ENCODE results near the gene GIPC2. TPM values are rescaled to one million over a fixed set of nuclear protein-coding genes. Genes with fewer than 3 reads are reported as not detected.
"Not testable (repeated sequence)": the region's sequence is repeated elsewhere in the genome, so short reads cannot be mapped to it uniquely, and the experiment has no call there.

Gene GIPC2
- total and polyA plus RNA-seq, 9 of the 15 experiments (the other 6 are each of a cell fraction or from before 2014, with no cell fraction given) = 0.01 to 0.05 (median 0.04) TPM; not detected in 3

GRCh38 chr1:78084639-78085038 lies 38.9 kb downstream of the GIPC2 start (continued):
- TF ChIP-seq FOXM1 (IDR thresholded peaks at IDR 0.05; ENCODE audit: low read depth) (peak; percentile 69; the same call in 1 of the 2 replicates), MTA2 (IDR thresholded peaks at IDR 0.05; ENCODE audit: low read depth) (peak; percentile 68), SMARCA4 (IDR thresholded peaks at IDR 0.05) (peak; percentile 68; the same call in 1 of the 2 replicates), TAL1 (IDR thresholded peaks at IDR 0.05) (peak; percentile 78)
- not testable (repeated sequence) for TF ChIP-seq FOXM1 (CRISPR knock-in tag; IDR thresholded peaks at IDR 0.05; ENCODE audit: low read depth)

- no peak for DNase-seq (ENCODE audit: extremely low read depth in 1 of 4, low spot score in 3 of 4)
- no peaks in the 10 kb centered on the region for H3K9me1 ChIP-seq (ENCODE audit: control insufficient read depth, insufficient read depth, low read length)
- WGBS (ENCODE audit: insufficient coverage, low coverage, missing lambda C conversion rate) = 0% methylated on average over 1 of the region's 1 CpG
- in situ Hi-C loops (cut with MboI) = no loop called here
- POLR2A ChIA-PET = interaction anchor here (0.8 to 2.0 kb wide), 2 partner anchors 11 to 43 kb away, joined by 3 to 7 read pairs; no protein-coding TSS in a partner anchor
- no peaks in the 10 kb centered on the region for H3K36me3 ChIP-seq (ENCODE audit: control insufficient read depth, insufficient read depth, low read length)
- H4K20me1 ChIP-seq (replicated peaks; ENCODE audit: control insufficient read depth, insufficient read depth, low read length) = no peaks in the 10 kb centered on the region
- peaks cover 6 to 7% of the 10 kb centered on the region in 2 experiments for H3K4me1 ChIP-seq (replicated peaks in 1 of 2; ENCODE audit: control insufficient read depth in 2 of 2, insufficient read depth in 2 of 2, low read length in 2 of 2)
- H3K27ac ChIP-seq (ENCODE audit: extremely low read depth, low read depth, low read length) = no peak overlapping the region
- FAIRE-seq = no peak
- no peaks in the 10 kb centered on the region; the same call in 1 of the 2 replicates for H3K9me3 ChIP-seq (replicated peaks; ENCODE audit: control insufficient read depth, insufficient read depth, low read depth, low read length)
- ATAC-seq = no peak
- no TSS peak for BruUV-seq (replicated peaks)
- intact Hi-C loops (cut with micrococcal nuclease) = no loop called here
- TF ChIP-seq PRPF4 (IDR thresholded peaks at IDR 0.05; ENCODE audit: insufficient read depth, low read depth, low read length, poor library complexity, severe bottlenecking) (no peak), KDM5B (IDR thresholded peaks at IDR 0.05; ENCODE audit: insufficient replicate concordance, low read depth, low read length) (no peak), POLR2B (IDR thresholded peaks at IDR 0.05; ENCODE audit: low read depth, partially characterized antibody) (no peak), DNMT1 (IDR thresholded peaks at IDR 0.05) (no peak), ESRRA (IDR thresholded peaks at IDR 0.05; ENCODE audit: borderline replicate concordance, low read depth) (no peak), GABPB1 (CRISPR knock-in tag; IDR thresholded peaks at IDR 0.05) (no peak), MTA1 (IDR thresholded peaks at IDR 0.05; ENCODE audit: borderline replicate concordance) (no peak), MYNN (IDR thresholded peaks at IDR 0.05) (no peak), MYNN (CRISPR knock-in tag; IDR thresholded peaks at IDR 0.05) (no peak), ZNF41 (CRISPR knock-in tag; conservative IDR thresholded peaks at IDR 0.05) (no peak)
- no peaks in the 10 kb centered on the region for H3K79me2 ChIP-seq (ENCODE audit: control insufficient read depth, insufficient read depth, low read length)
- H3K4me3 ChIP-seq = no peak overlapping the region
- no peak overlapping the region for H3K4me2 ChIP-seq (ENCODE audit: insufficient read depth, low read length)
- CTCF ChIA-PET (ENCODE audit: low intra/inter-chr PET ratio) = no interaction called here
- no peak overlapping the region for H3K9ac ChIP-seq (ENCODE audit: insufficient read depth in 1 of 2, low read depth in 2 of 2, low read length in 2 of 2)
- no peaks in the 10 kb centered on the region for H3K27me3 ChIP-seq (ENCODE audit: control insufficient read depth in 2 of 2, insufficient read depth in 2 of 2, low read length in 2 of 2)
- no peak overlapping the region for H2AFZ ChIP-seq (ENCODE audit: low read depth, low read length)
Observed at GRCh38 chr1:78086697-78087096, 40.9 kb downstream of the GIPC2 start.

Data from K562 (cell line).